ENCODE results near the gene BPGM.
"Not testable (repeated sequence)": the region's sequence is repeated elsewhere in the genome, so short reads cannot be mapped to it uniquely, and the experiment has no call there.

- not testable (repeated sequence) for TF ChIP-seq CTCF (IDR thresholded peaks at IDR 0.05); EZH2 (IDR thresholded peaks at IDR 0.05; ENCODE audit: borderline replicate concordance, insufficient read depth, low read depth, low read length, poor library complexity, severe bottlenecking)
Observed at GRCh38 chr7:134689550-134689949, 42.9 kb downstream of the BPGM start.
